Activated CD4-positive, alpha-beta T cell treated with anti-CD3 and anti-CD28 coated beads, Interleukin-2, amount 50 U/mL, for 24 hours (primary cell): ENCODE results near the gene LIM2.

ENCODE experiments used
- DNase-seq, 2 donors: peaks; one replicate each; pipeline ENCODE4 v3.0.0-alpha.2; 2020; ENCODE audit warnings: low read depth in 1 of 2, low spot score in 1 of 2

The LIM2 gene

DNA sequence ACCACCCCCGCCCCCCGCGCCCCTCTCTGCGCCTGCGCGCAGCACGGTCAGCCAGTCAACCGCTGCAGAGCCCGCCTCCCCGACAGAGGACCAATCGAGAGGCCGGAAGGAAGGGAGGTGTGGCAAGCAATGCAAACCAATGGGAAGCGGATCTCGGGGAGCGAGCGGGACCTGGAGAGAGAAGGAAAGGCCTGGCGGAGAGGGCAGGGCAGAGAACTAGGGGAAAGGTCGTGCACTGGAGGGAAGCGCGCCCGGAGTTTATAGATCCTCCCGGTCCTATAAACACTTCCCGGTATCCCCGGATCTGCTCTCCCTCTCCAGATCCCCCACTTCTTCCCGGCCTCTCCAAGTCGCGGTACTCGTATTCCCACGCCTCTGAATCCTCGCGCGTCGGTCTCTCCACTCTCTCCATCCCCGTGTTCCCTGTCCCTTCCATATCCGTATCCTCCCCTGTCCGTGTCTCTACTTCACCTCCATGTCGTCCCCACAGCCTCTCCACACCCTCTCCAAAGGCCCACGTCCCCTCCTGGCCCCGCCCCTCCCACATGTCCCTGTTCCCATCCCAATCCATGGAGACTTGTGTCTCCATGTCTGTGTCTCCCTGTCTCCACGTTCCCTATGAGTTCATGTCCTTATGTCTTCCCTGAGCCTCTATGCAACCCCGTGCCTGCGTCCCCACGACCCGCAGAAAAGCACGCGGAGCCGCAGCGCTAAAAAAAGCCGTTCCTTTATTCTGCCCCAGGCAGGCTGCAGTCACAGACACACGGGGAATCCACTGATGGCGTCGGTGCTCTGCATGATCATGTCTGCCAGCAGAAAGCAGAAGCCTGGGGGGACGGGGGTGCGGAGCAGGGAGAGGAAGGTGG, 21.2 kb downstream of the LIM2 start:
- DNase-seq = peak; percentile 82 to 93

DNA sequence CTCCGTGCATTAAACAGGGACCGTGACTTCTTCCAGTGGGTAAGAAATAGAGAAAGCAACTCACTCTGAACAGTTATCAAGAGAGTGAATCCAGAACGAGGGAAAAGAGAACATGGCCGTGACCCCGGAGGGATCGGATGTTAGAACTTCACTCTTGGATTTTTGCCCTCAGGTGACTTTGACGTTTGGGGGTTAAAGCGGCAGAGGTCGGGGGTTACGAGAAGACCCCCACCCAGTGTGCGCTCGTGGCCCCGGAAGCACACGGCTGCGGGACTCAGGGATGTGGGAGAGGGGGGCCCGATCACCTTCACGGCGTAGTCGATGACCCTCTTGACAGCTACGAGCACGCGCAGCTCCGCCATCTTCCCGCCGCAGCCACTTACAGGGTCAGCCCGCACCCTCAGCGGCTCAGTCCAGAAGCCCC, 21.8 kb downstream of the LIM2 start, which contains the start of gene ETFB:
Gene ETFB (minus strand): TSS at position 424 of the 424 bp plus-strand sequence. CDS start 62 bp downstream, at position 362.
- no peak for DNase-seq

DNA sequence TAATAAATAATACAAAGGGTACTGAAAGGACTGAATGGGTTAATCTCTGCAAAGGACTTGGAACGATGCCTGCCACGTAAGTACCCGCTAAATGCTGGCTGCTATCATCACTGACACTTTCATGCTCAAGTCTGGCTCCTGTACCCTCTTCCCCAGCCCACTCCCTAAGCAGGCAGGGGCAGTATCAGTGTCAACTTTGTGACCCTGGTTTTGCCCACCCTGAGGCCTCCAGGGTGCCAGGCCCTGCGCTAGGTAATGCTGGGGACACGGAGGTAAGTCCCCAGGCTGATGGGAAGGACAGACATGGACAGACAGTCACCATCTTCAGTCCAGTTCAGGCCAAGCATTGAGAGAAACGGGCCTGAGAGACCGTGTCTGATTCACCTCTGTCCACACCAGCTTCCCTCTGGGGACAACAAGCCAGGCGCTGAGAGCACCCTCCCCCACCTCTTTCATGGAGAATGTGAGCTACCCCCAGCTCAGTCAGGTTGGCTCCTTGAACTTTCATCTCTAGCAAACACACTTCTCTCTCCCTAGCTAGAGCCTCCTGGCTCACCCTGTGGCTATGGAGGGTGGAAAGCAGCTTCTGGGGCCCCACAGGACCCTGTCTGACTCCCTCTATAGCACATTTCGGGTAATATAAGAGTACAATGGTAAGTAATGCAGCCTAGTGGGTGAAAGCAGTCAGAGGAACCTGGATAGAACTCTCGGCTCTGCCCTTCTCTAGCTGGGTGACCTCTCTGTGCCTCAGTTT, 22.4 kb downstream of the LIM2 start:
- DNase-seq = no peak

GRCh38 chr19:51364200-51365106, 23.3 kb downstream of the LIM2 start:
- no peak for DNase-seq

DNA sequence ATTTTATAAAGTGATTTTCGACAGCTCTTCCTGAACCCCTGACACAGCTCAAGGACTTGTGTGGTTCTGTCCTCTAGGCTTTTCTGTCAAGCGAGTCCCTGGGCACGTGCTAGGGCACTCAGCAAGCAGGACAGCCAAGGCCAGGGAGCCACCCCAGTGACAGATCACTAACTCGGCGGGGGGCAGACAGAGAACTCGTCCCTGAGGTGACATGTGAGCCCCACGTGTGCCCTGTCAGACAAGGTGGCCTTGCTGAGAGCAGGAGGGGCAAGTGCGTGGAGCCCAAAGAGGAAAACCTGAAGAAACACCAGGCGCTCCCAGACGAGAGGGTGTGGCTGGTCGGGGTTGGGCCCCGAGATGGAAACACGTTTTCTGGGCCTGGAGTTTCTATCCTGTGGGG, 26.5 kb downstream of the LIM2 start:
- no peak for DNase-seq

DNA sequence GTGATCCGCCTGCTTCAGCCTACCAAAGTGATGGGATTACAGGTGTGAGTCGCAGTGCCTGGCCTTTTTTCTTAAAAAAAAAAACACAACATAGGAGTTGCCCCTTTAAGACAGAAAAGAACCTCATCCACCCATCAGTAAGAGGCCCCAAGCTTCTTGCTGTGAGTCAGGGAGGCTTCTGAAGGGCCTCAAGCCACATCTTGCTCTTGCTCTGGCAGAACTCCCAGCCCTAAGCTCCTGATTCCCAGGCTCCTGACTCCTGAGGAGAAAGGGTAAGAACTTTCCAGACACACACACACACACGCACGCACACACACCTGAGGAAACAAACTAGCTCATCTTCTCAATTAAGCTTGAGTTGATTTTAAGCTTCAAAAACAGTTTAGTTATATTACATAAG, 28.5 kb downstream of the LIM2 start:
- no peak for DNase-seq

DNA sequence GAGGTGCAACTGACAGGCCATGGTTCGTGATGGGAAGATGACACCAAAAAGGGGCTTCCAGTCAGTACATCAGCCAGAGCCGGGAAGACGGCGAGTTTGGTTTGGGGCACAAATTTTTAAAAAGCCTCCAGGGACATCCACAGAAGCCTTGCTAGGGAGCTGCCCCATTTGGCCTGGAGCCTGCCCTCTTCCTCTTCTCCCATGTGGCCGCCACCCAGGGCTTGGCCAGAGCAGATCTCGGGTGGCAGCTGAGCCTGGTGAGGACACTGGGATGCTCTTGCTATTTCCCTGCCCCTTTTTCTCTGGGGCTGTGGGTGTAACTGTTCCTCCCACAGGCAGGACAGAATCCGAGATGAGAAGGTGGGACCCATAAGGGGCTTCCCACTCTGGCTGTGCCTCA, 29.8 kb downstream of the LIM2 start:
- no peak for DNase-seq

DNA sequence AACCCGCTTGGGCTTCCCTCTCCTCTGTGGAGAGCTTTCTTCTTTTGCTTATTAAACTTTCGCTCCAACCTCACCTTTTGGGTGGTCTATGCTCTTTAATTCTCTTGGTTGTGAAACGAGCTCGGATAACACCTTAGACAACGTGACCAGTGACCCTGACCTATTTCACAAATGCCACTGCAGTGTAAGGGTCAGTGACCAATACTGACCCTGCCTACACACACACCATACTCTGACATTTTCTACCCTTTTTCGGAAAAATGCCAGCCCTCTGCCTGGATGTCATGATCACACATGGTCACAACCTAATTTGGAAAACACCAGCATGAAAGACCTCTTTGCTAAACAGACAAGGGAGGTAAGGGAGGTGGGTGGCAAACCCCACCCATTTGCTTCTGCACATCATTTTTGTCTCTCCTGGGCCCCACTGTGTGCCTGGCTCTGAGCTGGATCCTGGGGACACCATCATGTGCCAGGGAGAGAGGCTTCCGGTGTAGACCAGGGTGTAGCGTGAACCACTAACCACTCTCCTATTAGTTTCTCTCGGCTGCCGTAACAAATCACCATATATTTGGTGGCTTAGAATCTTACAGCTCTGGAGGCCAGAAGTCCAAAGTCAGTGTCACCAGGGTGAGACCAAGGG, 31.5 kb downstream of the LIM2 start:
- no peak for DNase-seq

DNA sequence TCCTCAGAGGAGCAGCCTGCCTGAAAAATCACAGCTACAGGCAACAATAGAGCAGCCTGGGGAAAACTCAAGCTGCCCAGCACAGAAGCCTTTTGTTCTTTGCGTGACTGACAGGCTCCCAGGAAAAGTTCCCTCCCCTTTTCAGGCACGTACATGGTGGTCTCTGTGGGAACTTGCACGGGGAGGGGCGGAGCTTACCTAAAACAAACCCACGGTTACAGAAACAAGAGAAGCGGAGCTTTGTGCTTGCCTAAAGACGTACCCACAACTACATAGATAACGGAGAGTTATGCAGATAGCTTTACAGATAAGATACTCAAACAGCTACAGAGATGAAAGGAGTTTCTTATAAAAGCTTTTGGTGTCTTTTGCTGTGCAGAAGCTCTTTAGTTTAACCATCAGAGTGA, 33.0 kb downstream of the LIM2 start:
- DNase-seq = no peak

GRCh38 chr19:51354103-51354741, 33.6 kb downstream of the LIM2 start:
- DNase-seq = no peak

GRCh38 chr19:51352783-51353360, 34.9 kb downstream of the LIM2 start:
- no peak for DNase-seq

DNA sequence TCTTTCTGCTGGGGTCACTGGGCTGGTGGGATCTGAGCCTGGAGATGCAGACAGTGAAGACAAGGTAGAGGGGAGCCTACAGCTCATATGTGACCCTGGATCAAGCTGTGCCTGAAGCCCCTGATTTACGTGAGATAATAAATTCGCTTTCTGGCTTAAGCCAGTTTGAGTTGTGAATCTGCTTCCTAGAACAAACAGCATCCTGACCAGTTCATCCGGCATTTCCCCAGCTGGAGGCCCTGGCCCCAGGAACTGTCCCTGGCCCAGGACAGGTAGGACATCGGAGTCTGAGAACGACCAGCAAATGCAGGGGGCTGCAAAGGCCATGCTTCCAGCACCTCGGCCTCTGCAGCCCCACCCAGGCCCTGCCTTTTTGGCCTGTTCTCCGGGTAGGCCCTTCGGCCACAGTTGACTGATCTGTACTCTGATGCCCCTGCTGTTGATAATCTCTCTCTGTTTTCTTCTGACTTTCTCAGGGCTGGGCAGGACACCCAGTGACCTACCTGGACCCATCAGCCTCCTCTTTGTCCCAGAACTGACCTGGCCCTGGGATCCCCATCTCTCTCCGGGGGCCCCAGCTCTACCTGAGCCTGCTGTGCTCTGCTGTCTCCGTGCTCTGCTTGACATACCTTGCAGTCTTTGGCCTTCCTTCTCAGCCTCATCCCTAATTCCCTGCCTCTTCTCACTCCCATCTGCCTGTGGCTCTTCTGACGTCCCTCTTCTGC, 36.3 kb downstream of the LIM2 start:
- no peak for DNase-seq

GRCh38 chr19:51347209-51347928, 40.4 kb downstream of the LIM2 start:
- DNase-seq = no peak

GRCh38 chr19:51346742-51347141, 41.0 kb downstream of the LIM2 start:
- DNase-seq = no peak

- DNase-seq = no peak
These were observed 42.6 kb downstream of the LIM2 start for GRCh38 chr19:51345076-51345620.

DNA sequence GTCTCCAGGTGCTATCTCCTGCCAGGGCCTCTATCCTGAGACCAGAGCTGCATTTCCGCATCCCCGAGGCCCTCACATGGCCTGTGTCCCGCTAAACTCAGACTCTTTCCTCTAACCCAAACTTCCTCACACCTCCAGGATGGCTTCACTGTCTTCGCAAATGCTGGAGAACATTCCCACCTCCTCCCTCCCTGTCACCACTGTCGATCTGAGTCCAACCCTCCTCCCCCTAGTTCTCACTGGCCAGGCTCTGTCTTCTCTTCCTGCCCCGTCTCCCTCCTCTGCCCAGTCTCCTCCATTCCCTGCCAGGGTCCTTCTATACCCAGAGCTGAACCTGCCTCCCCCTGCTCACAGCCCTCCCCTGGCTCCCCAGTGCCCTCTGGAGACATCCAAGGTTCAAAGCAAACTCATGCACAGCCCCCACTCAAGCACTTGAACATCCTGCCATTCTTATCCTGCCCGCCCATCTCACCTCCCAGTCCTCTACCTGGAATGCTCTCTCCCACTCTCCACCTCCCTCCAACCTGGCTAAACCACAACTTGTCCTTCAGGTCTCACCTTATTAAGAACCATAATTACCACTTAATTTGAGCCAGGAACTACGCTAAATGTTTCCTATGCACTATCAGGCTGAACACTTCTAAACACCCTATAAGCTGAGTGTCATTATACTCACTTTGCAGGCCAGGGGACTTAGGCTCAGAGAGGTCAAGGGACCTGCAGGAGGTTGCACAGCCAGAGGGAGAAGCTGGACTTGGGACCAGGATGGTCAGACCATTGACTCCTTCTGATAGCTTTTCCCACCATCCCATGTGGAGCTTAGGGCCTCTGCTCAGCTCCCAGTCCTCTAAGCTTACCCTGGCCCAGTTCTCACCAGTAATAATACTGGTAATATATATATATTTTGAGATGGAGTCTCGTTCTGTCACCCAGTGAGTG, 44.9 kb downstream of the LIM2 start:
- DNase-seq = no peak

DNA sequence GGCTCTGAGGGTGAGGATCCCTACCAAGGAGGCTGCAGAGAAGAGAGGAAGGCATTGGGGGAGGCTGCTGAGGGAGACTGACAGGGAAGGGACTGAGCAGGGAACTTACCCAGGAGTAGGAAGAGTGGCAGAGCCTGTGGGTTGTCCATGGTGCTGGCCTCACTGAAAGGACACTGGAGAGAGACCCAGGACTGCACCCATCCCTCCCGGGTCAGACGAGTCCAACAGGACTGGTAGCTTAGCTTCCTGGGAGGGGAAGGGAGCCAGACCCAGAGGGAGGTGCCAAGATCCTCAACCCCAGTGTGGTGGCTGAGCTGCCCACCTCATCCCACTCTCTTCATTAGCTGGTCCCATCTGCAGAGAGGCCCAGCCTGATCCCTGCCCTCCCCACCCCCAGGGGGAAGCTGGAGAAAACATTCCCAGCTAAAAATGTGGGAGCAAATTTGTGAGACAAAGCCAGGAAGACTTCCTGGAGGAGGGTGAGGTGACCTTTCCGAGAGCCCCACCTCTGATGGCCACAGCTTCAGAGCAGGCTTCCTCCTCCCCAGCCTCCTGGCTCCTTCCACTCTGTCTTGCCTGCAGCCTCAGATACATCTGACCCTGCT, 45.7 kb downstream of the LIM2 start, which contains the start of gene VSIG10L:
Gene VSIG10L (minus strand): TSS at position 164 of the 605 bp plus-strand sequence. CDS start 15 bp downstream, at position 149.
- DNase-seq = no peak
